ENCODE data around the gene CLIC1.

CLIC1 gene

DNA sequence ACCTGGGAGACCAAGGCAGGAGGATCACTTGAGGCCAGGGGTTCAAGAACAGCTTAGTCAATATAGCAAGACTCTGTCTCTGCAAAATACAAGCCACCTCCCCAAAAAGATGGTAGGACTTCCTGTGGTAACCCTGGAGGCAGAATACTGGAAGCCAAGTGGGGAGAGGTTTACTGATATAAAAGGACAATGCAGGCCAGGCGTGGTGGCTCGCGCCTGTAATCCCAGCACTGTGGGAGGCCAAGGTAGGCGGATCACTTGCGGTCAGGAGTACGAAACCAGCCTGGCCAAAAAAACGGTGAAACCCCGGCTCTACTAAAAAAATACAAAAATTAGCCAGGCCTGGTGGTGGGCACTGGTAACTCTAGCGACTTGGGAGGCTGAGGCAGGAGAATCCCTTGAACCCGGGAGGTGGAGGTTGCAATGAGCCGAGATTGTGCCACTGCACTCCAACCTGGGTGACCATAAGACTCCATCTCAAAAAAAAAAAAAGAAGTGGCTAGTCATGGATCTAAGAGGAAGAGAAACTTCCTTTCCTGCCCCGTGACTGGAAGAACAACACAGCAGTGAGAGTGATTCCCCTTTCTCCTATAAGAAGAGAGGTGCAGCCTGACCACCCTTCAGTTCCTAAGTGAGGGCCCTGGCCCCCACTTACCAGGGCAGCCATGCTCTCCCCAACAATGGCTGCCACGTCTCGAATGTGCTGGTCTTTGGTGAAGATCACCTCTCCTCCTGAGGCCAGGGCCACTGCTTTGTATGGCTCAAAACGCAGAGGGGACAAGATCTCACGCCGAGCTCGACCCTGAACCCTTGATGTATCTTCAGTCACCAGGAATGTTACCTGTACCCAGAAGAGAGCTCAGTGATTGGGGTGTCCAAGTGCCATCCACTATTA, 32.3 kb upstream of the CLIC1 start:
- DNase-seq, result no peak

DNA sequence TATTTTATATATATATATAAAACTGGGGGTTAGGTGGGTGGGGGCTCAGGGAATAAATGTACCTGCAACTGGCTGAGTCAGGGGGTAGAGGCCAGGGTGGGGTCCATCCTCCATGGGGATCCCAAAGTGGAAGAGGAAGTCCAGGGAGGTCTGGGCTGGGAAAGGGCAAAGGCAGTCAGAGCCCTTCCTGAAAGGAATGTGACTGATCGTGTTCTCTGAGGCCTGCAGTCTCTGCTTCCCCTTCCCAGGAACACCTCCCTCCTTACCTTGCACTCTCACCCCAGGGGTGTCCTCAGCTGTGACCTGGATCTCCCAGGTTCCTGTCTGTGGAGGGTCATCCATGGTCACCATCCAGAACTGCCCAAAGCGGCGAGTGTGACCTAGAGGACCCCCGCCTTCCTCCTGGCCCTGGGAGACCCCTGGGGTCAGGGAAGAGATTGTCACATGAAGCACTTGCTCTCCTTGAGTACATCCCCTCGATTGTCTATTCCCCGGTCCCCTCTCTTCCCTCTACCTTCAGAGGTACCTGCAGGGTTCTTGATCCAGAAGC, 30.8 kb upstream of the CLIC1 start:
- no peak for DNase-seq

DNA sequence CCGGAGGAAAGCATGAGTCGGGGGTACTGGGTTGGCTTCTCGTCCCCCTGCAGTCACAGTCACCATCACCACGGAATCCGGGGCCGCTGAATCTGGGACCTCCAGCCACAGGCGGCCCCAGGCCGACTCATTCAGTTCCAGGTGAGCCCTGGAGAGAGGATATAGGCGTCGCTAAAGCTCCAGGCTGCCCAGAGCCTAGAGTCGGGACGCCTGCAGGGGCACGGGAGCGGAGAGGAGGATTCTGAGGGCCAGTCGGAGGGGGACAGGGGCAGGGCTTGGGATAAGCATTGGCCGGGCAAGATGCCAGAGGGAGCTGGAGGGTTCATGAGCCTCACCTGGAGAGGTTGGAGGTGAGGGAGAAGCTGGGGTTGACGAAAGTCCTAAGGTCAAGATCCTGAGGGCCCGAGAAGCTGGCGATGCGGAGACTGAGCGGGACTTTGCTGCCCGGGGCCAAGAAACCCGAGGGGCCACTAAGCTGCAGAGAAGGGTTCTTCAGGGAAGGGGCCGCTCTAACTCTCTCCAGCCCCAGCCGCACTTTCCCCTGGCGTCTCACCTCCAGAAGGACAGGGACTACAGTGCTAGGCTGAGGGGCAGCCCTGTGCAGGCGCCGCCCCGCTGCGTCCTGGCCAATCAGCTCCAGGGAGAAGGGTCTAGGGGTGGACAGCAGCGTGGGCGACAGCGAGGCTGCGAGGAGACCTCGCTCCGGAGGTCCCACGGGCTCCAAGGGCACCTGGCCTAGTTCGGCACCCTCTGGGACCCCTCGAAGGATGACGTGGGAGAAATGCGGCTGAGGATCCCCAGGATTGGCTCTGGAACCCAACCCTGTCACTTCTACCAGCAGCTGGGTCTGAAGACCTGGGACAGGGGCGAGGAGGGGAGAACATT, 29.8 kb upstream of the CLIC1 start:
- no peak for DNase-seq

DNA sequence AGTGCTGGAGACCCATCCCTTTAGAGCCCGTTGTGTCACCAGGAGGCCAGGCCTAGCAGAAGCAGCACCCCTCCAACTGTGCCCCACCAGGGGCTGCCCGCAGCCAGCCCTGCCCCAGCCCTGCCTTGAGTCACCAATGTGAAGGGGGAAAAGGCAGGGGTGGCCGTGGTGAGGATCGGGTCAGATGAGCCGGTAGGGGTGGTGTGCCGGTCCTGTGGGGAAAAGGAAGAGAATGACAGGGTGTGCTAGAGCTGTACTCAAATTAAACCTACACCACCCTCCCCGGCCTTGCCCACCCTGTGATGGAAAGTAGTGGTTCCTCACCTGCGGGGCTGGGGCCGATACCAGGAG, 29.2 kb upstream of the CLIC1 start:
- DNase-seq, result no peak

DNA sequence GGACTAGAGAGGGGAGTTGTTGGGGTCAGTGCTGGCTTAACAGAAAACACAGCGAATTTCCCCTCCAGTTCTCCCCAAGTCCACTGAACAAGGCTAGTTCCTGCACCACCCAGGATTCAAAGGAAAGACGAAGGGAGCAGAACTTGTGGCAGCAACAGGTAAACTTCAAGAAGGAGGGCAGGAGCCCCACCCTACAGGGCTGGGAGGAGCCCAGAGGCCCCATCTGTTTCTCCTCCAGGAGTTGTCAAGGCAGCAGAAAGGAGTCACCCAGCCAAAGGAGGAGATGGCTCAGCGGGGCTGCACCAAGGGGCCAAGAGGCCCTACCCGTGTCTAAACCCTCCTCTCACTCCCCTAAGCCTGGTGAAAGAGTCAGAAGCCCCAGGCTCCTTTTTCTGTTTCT, 27.9 kb upstream of the CLIC1 start:
- no peak for DNase-seq

DNA sequence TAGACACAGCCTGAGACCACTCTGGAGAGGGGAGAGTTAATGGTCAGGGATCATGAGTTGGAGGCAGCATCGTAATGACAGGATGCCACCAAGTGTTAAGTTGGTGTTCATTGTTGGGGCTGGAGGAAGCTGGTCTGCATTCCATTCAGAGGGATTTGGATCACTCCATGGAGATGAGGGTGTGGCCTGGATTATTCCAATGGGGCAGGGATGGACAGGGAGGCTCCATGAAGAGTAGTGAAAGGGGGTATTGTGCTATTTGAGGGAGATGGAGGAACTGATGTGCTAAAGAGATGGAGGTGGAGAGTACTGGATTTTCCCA, 27.2 kb upstream of the CLIC1 start:
- DNase-seq, result no peak

DNA sequence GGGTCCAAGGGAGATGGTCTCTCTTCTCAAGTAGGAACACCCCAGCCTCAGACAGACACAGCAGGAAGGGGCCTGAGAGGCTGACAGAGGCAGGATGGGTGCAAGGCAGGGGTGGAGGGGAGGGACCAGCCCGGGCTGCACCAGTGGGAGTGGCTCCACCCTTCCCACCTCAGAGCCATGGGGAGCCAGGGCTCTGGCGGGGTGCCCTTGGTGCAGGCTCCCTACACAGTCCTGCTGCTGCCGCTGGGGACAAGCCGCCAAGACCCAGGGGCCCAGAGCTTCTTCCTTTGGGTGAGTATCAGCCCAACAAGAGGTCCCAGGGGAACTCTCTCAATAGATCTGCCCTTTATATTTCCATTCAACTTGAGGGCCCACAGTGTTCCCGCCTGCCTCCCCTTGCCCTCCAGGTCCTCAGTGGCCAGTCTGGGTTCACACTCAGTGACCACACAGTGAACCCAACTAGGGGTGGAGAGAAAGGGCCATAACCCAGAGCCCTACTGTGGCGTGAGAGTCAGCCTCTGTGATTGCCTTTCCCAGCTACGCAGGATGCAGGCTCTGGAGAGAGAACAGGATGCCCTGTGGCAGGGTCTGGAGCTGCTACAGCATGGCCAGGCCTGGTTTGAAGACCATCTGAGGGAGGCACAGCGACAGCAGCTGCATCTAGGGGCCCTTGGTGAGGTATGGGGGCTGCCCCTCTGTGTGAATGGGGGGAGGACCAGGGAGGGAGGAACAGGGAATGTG, 26.7 kb upstream of the CLIC1 start:
- DNase-seq, result no peak

DNA sequence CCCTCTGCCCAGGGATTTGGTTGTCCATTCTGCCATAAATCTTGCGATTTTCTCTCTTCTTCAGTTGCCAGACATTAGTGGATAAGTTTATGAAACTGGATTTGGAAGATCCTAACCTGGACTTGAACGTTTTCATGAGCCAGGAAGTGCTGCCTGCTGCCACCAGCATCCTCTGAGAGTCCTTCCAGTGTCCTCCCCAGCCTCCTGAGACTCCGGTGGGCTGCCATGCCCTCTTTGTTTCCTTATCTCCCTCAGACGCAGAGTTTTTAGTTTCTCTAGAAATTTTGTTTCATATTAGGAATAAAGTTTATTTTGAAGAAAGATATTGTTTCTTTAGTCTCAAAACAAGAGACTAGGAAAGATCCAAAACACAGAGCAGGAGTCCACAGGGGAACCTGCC, 26.0 kb upstream of the CLIC1 start, which contains the start of gene SAPCD1:
Gene SAPCD1, plus strand, starts transcription at position 301 of the 400 bp plus-strand sequence. CDS start 399 bp downstream, outside the sequence.
- no peak for DNase-seq

DNA sequence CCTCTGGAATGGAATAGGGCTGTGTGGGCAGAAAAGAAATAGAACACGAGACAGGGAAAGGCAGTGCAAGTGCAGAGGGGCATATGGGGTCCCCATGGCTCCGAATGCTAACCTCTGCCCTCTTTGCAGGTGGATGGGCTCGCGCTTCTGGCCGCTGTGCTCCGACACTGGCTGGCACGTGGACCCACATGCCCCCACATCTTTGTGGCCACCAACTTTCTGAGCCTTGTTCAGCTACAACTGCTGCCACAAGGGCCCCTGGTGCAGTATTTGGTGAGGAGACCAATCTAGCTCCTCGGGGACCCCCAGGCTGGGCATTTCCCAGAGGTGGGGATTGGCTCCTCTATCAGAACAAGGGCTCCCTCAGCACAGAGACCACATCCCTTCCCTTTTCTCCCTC, 25.0 kb upstream of the CLIC1 start:
- DNase-seq, result no peak

DNA sequence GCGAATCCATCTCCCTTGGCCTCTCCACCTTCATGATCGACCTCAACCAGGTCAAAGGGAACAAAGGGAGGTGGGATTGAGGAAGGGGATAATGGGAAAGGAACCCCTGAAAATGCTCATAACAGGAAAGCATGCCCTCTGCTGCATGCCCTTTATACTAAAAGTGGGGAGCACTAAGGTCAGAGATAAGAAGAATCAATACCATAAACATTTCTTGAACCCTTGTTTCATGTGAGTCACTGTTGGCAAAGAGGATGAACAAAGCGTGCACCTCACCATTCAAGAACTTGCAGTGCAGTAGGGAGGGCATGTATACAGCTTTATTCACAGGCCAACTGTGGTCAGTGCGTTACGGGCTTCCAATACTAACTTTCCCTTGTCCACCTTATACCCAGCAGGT, 24.5 kb upstream of the CLIC1 start:
- DNase-seq, result no peak

DNA sequence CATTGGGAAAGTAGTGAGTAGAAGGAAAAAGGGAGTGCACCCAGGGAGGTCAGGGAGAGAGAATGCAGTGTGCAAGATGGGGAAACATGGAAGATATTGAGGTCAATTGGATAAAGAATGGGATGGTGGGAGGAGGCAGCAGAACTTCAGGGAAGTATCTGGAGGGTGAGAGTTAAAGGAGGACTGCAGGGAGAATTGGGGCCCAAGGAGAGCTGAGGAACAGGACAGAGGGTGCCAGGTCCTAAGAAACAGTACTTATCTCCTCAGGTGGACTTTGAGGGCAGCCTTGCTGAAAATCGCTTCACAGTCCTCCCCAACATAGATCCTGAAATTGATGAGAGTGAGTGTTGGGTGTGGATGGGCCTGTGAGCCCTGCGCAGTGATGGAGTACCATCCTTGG, 22.0 kb upstream of the CLIC1 start:
- no peak for DNase-seq

DNA sequence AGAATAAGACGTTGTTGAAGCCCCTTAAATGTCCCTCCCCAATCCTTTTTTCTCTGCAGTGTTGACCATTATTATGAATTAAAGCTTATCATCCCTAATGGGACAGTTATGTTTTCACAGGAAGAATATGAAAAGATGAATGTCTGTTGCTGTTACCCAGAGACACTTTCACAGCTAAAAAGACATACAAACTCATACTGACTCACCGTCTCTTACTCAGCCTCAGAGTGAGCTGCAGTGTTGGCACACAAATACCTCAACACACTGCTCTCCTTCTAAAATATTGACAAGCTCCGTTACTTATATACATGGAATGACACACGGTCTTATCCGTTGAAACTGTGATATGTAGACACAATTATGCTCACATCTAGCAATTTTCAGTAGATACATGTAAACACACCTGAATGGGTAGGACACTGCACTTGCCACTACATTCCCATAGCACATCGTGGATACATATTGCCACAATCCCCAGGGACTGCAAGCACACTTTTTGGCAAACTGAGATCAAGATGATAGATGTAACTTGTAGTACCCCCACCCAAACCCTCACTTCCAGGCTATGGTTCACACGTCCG, 16.5 kb upstream of the CLIC1 start:
- DNase-seq, result no peak

DNA sequence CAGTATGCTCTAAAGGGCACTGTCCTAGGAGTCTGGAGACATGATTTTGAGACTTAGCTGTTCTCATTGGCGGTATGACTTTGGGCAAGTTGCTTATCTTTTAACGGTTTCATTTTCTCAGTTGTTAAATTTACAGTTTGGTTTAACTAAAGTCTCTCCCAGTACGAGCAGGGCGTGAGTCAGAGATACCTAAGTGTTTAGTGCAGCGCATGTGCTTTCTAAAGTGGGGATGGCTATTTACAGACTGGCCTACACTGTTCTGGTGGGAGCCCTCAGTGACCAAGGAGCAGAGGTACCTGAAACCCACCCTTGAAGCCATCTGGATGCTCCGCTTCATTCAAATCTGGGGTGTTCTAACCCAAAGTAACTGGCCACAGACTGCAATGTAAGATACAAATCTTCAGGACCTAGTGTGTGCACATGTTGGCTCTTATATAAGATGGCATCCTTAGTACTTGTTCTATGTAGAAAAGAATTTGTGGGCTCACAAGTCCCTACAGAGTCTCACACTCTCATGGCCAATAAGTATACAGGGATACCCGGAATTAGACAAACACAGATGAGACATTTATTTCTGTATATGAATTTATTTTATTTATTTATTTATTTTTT, 14.2 kb upstream of the CLIC1 start:
- DNase-seq, result no peak

DNA sequence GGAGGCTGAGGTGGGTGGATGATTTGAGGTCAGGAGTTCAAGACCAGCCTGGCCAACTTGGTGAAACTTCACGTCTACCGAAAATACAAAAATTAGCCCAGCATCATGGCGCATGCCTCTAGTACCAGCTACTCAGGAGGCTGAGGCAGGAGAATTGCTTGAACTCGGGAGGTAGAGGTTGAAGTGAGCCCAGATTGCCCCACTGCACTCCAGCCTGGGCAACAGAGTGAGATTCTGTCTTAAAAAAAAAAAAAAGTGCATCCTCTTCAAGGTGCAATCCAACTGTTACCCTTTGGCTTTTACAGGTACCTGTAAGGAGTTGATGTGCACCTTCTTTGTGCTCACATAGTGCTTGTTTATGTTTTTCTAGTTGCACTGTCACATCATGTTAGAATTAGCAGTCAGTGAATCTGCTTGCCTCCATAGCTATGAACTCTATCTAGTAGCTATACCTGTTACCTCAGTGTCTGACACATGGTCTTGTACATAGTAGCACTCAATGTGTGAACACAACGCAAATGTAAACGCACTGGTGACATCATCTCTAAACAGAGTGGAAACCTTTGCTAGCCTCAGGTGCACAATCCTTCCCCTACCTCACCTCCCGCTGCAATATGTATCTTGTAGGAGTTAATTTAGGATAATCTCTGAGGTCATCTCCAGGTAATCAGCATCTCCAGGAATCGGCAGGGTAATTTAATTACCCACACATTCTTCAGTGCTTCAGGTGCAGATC, 13.1 kb upstream of the CLIC1 start:
- DNase-seq, result no peak

DNA sequence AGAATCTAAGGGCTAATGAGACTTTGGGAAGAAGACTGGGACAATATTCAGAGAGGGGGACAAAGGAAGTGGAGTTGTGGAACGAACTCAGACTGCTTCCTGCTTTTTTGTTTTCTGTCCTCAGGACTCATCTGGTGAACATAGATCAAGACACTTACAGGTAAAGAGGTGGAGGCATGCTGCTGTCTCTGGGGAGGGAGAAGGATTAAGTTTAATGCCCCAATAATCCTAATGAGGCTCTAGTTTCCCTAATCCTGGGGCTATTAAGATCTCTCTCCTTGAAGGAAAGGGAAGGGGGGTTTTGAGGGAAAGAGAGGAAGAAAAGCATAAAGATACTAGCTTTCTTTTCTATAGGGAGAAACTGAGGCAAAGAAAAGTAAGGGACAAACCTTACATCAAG, 8.1 kb upstream of the CLIC1 start:
- DNase-seq, result no peak

DNA sequence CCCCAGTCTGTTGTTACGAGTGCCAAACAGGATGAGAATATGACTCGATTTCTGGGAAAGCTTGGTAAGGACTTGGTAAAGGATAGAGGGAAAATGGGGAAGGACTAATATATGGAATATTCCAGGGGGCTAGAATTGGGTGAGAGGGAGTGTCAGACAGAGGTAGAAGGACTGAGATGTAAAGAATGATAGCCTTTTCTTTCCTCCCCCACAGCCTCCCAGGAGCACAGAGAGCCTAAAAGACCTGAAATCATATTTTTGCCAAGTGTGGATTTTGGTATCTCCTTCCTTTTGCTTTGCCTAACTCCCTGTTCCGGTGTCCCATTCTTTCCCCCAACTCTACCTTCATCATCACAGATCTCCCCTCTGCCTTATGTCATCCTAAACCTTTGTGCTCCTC, 6.6 kb upstream of the CLIC1 start:
- no peak for DNase-seq

DNA sequence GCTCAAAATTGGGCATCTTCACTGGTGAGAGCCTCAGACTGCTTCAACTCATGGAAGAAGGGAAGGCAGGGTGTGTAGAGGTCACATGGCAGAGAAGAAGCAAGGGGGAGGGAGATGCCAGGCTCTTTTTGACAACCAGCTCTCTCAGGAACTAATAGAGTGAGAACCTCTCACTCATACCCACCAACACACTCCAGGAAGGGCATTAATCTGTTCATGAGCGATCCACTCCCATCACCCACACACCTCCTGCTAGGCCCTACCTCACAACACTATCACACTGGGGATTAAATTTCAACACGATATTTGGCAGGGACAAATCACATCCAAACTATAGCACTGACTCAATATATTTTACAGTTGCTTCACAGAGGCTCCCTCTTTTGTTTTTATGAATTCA, 5.5 kb upstream of the CLIC1 start:
- no peak for DNase-seq

DNA sequence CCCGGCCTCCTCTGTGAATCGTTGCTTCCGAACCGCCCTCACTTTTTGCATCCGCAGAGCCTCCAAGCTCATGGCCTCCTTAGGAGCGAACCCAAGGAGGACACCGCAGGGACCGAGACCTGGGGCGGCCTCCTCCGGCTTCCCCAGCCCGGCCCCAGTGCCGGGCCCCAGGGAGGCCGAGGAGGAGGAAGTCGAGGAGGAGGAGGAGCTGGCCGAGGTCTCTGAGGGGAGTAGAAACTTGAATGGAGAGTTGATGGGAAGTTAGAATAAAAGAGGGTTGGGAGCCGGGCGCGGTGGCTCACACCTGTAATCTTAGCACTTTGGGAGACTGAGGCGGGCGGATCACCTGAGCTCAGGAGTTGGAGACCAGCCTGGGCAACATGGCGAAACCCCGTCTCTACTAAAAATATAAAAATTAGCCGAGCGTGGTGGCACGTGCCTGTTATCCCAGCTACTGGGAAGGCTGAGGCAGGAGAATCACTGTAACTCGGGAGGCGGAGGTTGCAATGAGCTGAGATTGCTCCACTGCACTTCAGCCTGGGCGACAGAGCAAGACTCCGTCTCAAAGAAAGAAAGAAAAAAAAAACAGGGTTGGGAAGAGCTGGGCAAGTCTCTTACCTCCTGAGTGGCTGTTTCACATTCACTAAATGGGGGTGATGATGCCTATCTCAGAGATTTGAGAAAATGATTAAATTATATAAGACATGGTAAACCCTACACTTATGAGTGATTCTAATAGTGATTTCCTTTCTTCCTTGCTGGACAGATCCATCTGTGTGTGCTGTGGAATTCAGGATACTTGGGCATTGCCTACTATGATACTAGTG, 4.3 kb upstream of the CLIC1 start:
- no peak for DNase-seq

DNA sequence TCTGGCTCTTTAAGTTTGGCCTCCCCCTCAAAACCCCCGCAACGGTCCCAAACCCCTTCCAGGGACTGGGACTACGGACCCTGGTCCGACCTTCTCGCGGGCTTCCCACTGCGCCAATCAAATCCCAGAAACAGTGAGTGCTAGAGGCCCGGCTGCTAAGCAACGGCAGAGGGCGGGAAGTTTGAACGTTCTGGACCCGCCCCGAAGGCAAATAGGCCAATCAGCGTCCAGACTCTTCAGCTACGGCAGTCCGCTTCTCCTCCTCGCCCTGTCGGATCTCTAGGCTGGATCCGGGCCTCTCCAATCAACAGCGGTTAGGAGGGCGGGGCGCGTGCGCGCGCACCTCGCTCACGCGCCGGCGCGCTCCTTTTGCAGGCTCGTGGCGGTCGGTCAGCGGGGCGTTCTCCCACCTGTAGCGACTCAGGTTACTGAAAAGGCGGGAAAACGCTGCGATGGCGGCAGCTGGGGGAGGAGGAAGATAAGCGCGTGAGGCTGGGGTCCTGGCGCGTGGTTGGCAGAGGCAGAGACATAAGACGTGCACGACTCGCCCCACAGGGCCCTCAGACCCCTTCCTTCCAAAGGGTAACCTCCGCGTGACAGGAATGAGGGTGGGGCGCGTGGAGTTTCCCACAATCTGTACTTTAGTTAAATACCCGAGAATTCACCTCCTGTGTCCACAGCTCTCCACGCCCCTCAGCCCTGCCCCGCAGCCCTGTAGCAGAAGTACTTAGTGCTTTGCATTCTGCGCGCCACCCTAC, 3.5 kb upstream of the CLIC1 start, which contains the start of gene MSH5:
Gene MSH5, plus strand, starts transcription at position 367 of the 758 bp plus-strand sequence. CDS start 462 bp downstream, outside the sequence.
- DNase-seq, result peak; percentile 100

Measured in femur (tissue), 1 donor.